ENCODE data around the gene KBTBD13.
"Not testable (repeated sequence)": the region's sequence is repeated elsewhere in the genome, so short reads cannot be mapped to it uniquely, and the experiment has no call there.

The KBTBD13 gene

GRCh38 chr15:65095011-65095746 is 18.6 kb downstream of the KBTBD13 start:
- no peak for DNase-seq (ENCODE audit: low read depth)
- H3K4me3 ChIP-seq (ENCODE audit: low read depth, low read length), result no peak overlapping the region
- TF ChIP-seq CTCF (conservative IDR thresholded peaks at IDR 0.05; ENCODE audit: low read depth, low read length), result no peak

GRCh38 chr15:65095747-65096104 is 19.2 kb downstream of the KBTBD13 start:
- no peak for TF ChIP-seq CTCF (conservative IDR thresholded peaks at IDR 0.05; ENCODE audit: low read depth, low read length)
- no peak overlapping the region for H3K4me3 ChIP-seq (ENCODE audit: low read depth, low read length)
- DNase-seq (ENCODE audit: low read depth), result no peak

GRCh38 chr15:65096481-65097385 is 20.2 kb downstream of the KBTBD13 start:
- no peak overlapping the region for H3K4me3 ChIP-seq (ENCODE audit: low read depth, low read length)
- DNase-seq (ENCODE audit: low read depth), result peak; percentile 83
- no peak for TF ChIP-seq CTCF (conservative IDR thresholded peaks at IDR 0.05; ENCODE audit: low read depth, low read length)

- no peak for TF ChIP-seq CTCF (conservative IDR thresholded peaks at IDR 0.05; ENCODE audit: low read depth, low read length)
- H3K4me3 ChIP-seq (ENCODE audit: low read depth, low read length), result no peak overlapping the region
- DNase-seq (ENCODE audit: low read depth), result no peak
Observed at GRCh38 chr15:65097651-65098263, 21.2 kb downstream of the KBTBD13 start.

- no peak for DNase-seq (ENCODE audit: low read depth)
- no peak for TF ChIP-seq CTCF (conservative IDR thresholded peaks at IDR 0.05; ENCODE audit: low read depth, low read length)
- H3K4me3 ChIP-seq (ENCODE audit: low read depth, low read length), result no peak overlapping the region
Observed at GRCh38 chr15:65099336-65099735, 22.8 kb downstream of the KBTBD13 start.

GRCh38 chr15:65099801-65100200 is 23.3 kb downstream of the KBTBD13 start:
- not testable (repeated sequence) for H3K4me3 ChIP-seq (ENCODE audit: low read depth, low read length); DNase-seq (ENCODE audit: low read depth)

GRCh38 chr15:65100442-65100841 is 23.9 kb downstream of the KBTBD13 start:
- no peak for DNase-seq (ENCODE audit: low read depth)
- no peak for TF ChIP-seq CTCF (conservative IDR thresholded peaks at IDR 0.05; ENCODE audit: low read depth, low read length)
- no peak overlapping the region for H3K4me3 ChIP-seq (ENCODE audit: low read depth, low read length)
